Common myeloid progenitor, CD34-positive (primary cell): ENCODE measurements around the gene CDK10.

Source experiments
- CTCF ChIA-PET: fragments of 350-600 bp; sonication (Branson Sonifier 250); formaldehyde crosslinking; loops from one replicate; lab custom pipeline; 2021; ENCODE audit warnings: antibody characterized with exemption; lab: Charles Lee
- POLR2A ChIA-PET: fragments of 350-600 bp; sonication (Branson Sonifier 250); formaldehyde crosslinking; loops from one replicate; lab custom pipeline; 2021; ENCODE audit warnings: antibody characterized with exemption; lab: Charles Lee
- DNase-seq, 3 donors: peaks; one replicate each; pipeline versions ENCODE4 v3.0.0 to v3.0.0-alpha.2; 2013
- H3K27ac ChIP-seq, 2 experiments: 1 replicate in 1 of 2; 2 replicates in 1 of 2; pipeline ENCODE4 v1.7.0; 2013; ENCODE audit warnings: inconsistent platforms in 2 of 2, low read length in 2 of 2, mild to moderate bottlenecking in 2 of 2, low read depth in 1 of 2, moderate library complexity in 1 of 2; ENCODE audit not compliant: severe bottlenecking in 2 of 2, insufficient read depth in 1 of 2, poor library complexity in 1 of 2
- H3K27me3 ChIP-seq, 5 experiments: replicated peaks in 2 of 5; 1 replicate in 3 of 5; 2 replicates in 2 of 5; pipeline versions ENCODE4 v1.6.1 to v1.7.0; 2013; ENCODE audit warnings: low read length in 4 of 5, mild to moderate bottlenecking in 2 of 5, moderate library complexity in 2 of 5, inconsistent platforms in 1 of 5; ENCODE audit not compliant: insufficient read depth in 5 of 5, control insufficient read depth in 4 of 5
- H3K36me3 ChIP-seq, 4 experiments: 1 replicate in 2 of 4; 2 replicates in 2 of 4; pipeline versions ENCODE4 v1.6.1 to v1.7.0; 2013; ENCODE audit warnings: low read length in 3 of 4, control low read depth in 1 of 4, mild to moderate bottlenecking in 1 of 4; ENCODE audit not compliant: control insufficient read depth in 4 of 4, insufficient read depth in 4 of 4
- H3K4me1 ChIP-seq, 4 experiments: 1 replicate in 3 of 4; 2 replicates in 1 of 4; pipeline versions ENCODE4 v1.6.1 to v1.7.1; 2013; ENCODE audit warnings: low read length in 3 of 4, mild to moderate bottlenecking in 3 of 4, control low read depth in 1 of 4, inconsistent platforms in 1 of 4, moderate library complexity in 1 of 4; ENCODE audit not compliant: control insufficient read depth in 4 of 4, insufficient read depth in 4 of 4; ENCODE audit errors: control extremely low read depth in 1 of 4
- H3K4me3 ChIP-seq, 7 experiments: 1 replicate in 4 of 7; 2 replicates in 3 of 7; pipeline versions ENCODE4 v1.5.1 to v1.7.0; 2013; ENCODE audit warnings: mild to moderate bottlenecking in 7 of 7, low read length in 6 of 7, moderate library complexity in 6 of 7, inconsistent platforms in 2 of 7, low read depth in 2 of 7, control low read depth in 1 of 7; ENCODE audit not compliant: insufficient read depth in 4 of 7, control insufficient read depth in 1 of 7; ENCODE audit errors: extremely low read depth in 1 of 7
- H3K9me3 ChIP-seq, 5 experiments: 1 replicate in 4 of 5; 2 replicates in 1 of 5; pipeline versions ENCODE4 v1.6.1 to v1.7.1; 2013; ENCODE audit warnings: low read length in 4 of 5, mild to moderate bottlenecking in 2 of 5, inconsistent platforms in 1 of 5, low read depth in 1 of 5, moderate library complexity in 1 of 5; ENCODE audit not compliant: control insufficient read depth in 4 of 5, insufficient read depth in 2 of 5; ENCODE audit errors: control extremely low read depth in 1 of 5
- WGBS: methylation state at CpG from one replicate; pipeline ENCODE4 v1.1.5; 2013; ENCODE audit not compliant: insufficient coverage; 5-methylcytosine and 5-hydroxymethylcytosine counted together

CDK10 gene

DNA sequence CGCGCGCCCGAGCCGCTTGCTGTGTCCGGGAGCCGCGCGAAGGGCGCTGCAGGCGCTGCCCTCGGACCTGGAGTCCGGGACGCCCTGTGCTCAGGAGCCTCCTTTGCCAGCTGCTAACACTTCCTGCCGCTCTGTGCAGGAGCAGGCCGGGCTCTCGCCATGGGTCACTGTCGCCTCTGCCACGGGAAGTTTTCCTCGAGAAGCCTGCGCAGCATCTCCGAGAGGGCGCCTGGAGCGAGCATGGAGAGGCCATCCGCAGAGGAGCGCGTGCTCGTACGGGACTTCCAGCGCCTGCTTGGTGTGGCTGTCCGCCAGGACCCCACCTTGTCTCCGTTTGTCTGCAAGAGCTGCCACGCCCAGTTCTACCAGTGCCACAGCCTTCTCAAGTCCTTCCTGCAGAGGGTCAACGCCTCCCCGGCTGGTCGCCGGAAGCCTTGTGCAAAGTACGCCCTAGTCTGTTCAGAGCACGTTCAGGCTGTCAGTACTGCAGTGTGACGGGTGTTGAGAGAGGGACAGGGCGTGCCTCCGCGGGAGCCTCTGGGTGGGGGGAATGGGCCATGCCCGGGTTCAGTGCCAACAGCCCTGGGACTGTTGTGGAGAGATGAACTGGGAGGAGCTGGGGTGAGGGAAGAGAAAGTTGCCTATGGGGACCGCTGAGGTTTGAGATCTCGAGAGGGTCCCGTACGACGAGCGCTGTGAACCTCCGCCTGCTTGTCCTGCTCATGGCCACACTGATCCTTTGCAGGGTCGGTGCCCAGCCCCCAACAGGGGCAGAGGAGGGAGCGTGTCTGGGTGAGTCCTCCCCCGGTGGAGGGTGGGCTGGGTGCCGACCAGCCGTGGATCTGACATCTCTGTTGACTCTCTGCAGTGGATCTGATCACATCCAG, 36.1 kb downstream of the CDK10 start:
- Histone ChIP-seq H3K27me3 (no peaks in the 10 kb centered on the region), H3K4me1 (peaks cover 3 to 51% (median 47%) of the 10 kb centered on the region in 4 experiments), H3K27ac (peak overlapping the region; percentile 78 to 89), H3K9me3 (no peaks in the 10 kb centered on the region), H3K4me3 (peak overlapping the region; percentile 62 to 90 (median 77)), H3K36me3 (peaks cover 2 to 43% (median 29%) of the 10 kb centered on the region in 4 experiments)
- 12% methylated on average over 53 of the region's 56 CpGs for WGBS
- DNase-seq = peak in 2 of 3 donors; percentile 47 to 66
- ChIA-PET POLR2A (interaction anchor here (0.6 to 1.5 kb wide), 9 partner anchors 8 to 39 kb away, joined by 3 to 7 read pairs (median 4); no protein-coding TSS in a partner anchor), CTCF (interaction anchor here (0.6 to 2.2 kb wide), 3 partner anchors 10 to 23 kb away, joined by 3 to 11 read pairs (median 4); no protein-coding TSS in a partner anchor)

DNA sequence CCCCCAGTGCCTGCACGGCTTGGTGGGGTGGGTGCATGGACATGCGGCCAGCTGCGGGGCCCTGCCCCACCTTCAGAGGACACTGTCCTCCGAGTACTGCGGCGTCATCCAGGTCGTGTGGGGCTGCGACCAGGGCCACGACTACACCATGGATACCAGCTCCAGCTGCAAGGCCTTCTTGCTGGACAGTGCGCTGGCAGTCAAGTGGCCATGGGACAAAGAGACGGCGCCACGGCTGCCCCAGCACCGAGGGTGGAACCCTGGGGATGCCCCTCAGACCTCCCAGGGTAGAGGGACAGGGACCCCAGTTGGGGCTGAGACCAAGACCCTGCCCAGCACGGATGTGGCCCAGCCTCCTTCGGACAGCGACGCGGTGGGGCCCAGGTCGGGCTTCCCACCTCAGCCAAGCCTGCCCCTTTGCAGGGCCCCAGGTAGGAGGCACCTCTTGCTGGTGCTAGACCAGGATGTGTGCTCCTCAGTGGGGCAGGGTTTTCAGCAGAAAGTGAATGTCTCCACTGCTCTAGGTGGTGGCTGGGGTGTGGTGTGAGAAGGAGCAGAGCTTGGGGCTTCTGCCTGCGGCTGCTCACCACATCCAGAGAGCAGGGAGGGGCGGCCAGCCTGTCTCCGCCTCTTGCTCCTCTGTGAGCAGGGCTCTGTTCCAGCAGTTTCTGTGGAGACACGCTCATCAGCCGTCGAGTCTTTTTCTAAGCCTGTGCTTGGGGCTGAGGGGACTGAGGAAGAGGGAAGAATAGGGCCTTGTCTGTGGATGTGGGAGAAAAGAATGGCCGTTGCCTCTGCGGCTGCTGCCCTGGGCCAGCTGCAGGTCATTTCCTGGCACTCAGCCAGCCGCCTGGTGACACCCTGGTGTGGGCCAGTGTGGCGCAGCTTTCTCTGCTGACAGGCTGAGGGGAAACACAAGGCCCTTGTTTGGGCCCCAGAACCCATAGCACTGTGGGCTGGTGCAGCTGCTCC, 37.1 kb downstream of the CDK10 start:
- Histone ChIP-seq H3K27me3 (no peaks in the 10 kb centered on the region), H3K4me1 (peaks cover 3 to 46% (median 44%) of the 10 kb centered on the region in 4 experiments), H3K4me3 (peak overlapping the region in 6 of 7 experiments; percentile 62 to 90 (median 77)), H3K27ac (peak overlapping the region in 1 of 2 experiments; percentile 2), H3K9me3 (no peaks in the 10 kb centered on the region), H3K36me3 (peaks cover 4 to 46% (median 32%) of the 10 kb centered on the region in 4 experiments)
- DNase-seq = peak in 1 of 3 donors; percentile 46
- CTCF ChIA-PET = interaction anchor here (0.6 to 2.2 kb wide), 7 partner anchors 9 to 68 kb away, joined by 3 to 11 read pairs (median 4); no protein-coding TSS in a partner anchor
- WGBS = 78% methylated on average over 20 of the region's 30 CpGs
- POLR2A ChIA-PET = interaction anchor here (1.3 to 1.5 kb wide), 2 partner anchors 9 to 13 kb away, joined by 6 to 7 read pairs; no protein-coding TSS in a partner anchor

DNA sequence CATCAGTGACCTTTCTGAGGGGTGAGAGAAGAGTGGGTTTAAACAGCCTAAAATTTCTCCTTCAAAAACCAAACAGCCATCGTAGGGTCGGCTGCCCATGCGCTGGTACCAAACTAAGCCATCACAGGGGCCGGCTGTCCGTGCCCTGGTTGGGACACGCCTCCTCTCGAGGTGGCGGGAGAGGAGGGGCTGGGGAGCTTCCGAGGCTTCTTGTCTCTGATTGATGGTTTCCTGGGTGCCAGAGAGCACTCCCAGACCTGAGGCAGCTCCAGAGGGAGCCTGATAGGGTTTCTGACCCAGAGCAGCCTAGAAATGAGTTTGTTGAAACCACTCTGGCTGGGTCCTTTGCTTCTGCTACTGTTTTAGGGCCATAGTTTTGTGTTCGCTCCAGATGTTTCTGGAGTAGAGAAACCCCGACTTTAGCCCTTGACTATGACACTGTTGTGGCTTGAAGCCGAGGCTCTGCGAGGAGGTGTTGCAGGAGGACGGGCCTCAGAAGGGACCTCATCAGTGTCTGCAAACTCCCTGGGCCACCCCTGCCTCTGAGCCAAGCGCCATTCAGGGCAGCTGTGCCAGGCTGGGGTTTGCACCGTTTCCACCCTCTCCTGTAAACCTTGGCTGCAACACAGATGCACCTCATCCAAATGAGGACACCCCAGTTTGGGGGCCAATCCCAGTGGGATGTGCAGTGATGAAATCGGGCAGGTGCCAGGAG, 41.1 kb downstream of the CDK10 start:
- H3K36me3 ChIP-seq = peaks cover 8 to 86% (median 64%) of the 10 kb centered on the region in 4 experiments
- no peak overlapping the region for H3K4me3 ChIP-seq
- WGBS = 96% methylated on average over 14 of the region's 17 CpGs
- H3K9me3 ChIP-seq = no peaks in the 10 kb centered on the region
- no peak overlapping the region for H3K27ac ChIP-seq
- peaks cover 0 to 21% (median 18%) of the 10 kb centered on the region in 4 experiments for H3K4me1 ChIP-seq
- POLR2A ChIA-PET = no interaction called here
- no peak for DNase-seq
- CTCF ChIA-PET = interaction anchor here (1.0 kb wide), 1 partner anchor 12 kb away, joined by 5 read pairs; no protein-coding TSS in a partner anchor
- H3K27me3 ChIP-seq = no peaks in the 10 kb centered on the region

DNA sequence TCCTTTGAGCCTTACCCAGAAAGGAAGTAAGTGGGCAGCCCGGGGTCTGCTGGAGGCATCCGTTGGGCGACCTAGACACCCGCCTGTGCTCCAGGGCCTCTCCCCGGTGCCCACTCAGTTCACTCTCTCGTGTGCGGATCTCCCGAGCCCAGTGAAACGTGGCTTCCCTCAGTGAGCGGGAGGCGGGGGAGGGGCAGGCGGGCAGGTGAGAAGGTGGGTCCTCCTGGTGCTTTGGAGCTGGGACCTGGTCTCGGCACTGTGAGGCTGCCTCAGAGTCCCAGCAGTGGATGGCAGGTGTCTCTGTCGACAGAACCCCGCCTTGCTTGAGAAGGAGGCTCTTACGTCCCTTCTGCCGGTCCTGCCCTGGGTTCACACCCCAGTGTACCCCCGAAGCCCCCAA, 42.8 kb downstream of the CDK10 start:
- Histone ChIP-seq H3K27me3 (no peaks in the 10 kb centered on the region), H3K27ac (no peak overlapping the region), H3K4me1 (peaks cover 0 to 3% (median 1%) of the 10 kb centered on the region in 4 experiments), H3K36me3 (peaks cover 9 to 89% (median 65%) of the 10 kb centered on the region in 4 experiments), H3K9me3 (no peaks in the 10 kb centered on the region), H3K4me3 (no peak overlapping the region)
- WGBS = 97% methylated on average over 18 of the region's 18 CpGs
- CTCF ChIA-PET = no interaction called here
- POLR2A ChIA-PET = no interaction called here
- no peak for DNase-seq

DNA sequence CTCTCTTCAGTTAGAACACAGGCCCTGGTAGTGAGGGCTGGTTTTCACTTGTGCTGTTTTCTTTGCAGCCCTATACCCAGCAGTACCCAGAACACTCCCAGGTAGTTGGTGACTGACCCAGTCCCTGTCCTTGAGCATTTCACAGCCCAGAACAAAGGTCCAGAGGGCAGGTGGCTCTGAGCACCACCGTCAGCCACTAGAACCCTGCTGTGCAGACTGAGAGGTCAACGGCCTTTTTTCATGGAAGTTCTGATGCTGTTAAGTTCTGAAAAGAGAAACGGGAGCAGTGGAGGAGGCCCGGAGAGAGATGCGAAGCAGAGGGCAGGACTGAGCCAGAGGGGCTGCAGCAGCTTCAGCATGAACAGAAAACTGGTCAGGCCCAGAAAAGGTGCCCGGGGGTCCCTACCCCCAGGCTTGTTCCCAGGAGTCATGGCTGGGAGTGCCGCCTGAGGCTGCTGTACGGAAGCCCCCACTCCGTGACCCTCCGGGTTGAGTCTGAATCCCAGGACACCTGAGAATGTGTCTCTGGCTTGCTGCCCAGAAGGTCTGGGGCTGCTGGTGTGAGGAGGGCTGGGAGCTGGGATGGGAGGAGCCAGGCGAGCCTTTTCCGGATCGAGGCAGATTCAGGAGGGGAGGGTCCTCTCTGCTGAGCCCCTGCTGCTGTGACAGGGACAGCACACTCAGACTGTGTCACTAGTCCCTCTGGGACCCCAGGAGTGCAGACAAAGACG, 43.5 kb downstream of the CDK10 start:
- POLR2A ChIA-PET = no interaction called here
- H3K27ac ChIP-seq = no peak overlapping the region
- no peaks in the 10 kb centered on the region for H3K27me3 ChIP-seq
- H3K4me1 ChIP-seq = no peaks in the 10 kb centered on the region
- no peak for DNase-seq
- H3K4me3 ChIP-seq = no peak overlapping the region
- 81% methylated on average over 11 of the region's 14 CpGs for WGBS
- CTCF ChIA-PET = interaction anchor here (1.3 kb wide), 1 partner anchor 24 kb away, joined by 5 read pairs; no protein-coding TSS in a partner anchor
- peaks cover 11 to 89% (median 66%) of the 10 kb centered on the region in 4 experiments for H3K36me3 ChIP-seq
- no peaks in the 10 kb centered on the region for H3K9me3 ChIP-seq
